ENCODE measurements around the gene MRI1. TPM values are rescaled to one million over a fixed set of nuclear protein-coding genes. Genes with fewer than 3 reads are reported as not detected.
A peak's percentile ranks its signal among the peaks of the same experiment; 100 is the strongest.

The MRI1 gene
- total and polyA plus RNA-seq, 10 of the 15 experiments (the other 5 are each of a cell fraction or from before 2014, with no cell fraction given), result 5.4 to 50.3 (median 28.3) TPM

DNA sequence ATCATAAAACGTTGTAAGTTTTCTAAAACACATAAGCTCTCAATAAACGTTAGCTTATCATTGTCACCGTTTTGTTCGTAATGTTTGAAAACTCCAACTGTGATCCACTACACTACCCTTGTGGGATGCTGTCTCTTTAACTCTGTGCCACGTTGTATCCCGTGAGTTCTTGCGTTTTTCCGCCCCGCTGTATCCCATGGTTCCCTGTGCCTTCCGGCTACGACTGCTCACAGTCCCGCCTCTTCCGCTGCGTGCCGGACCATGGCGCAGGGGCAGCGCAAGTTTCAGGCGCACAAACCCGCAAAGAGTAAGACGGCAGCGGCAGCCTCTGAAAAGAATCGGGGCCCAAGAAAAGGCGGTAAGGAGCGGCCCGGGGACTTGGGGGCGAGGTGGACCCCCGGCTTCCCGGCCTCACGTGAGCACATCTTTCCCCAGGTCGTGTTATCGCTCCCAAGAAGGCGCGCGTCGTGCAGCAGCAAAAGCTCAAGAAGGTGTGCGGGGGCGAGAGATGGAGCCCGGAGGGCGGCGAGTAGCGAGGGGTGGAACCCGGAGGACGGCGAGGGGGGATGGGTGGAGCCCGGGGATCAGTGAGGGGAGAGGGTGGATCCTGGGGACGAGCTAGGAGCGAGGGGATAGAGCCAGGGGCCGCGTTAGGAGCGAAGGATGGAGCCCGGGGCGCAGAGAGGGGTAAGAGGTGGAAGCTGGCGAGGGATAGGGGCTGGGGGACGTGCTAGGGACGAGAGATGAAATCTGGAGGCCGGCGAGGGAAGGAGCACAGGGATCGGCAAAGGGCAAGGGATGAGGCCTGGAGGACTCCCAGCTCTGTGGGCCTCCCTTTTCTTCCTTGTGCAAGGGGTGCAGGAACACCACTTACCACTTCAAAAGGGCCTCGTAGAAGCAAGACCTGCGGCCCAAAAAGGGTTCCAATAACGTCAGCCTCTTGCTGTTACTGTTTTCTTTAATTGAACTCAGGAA, 10.2 kb downstream of the MRI1 start, which contains the start of gene C19orf53 (continued):
- TF ChIP-seq NFYA (IDR thresholded peaks at IDR 0.05; ENCODE audit: borderline replicate concordance, low read depth, low read length), result no peak
- peak; percentile 68 for TF ChIP-seq RUNX3 (IDR thresholded peaks at IDR 0.05; ENCODE audit: low read length)
- no peak for TF ChIP-seq JUNB (IDR thresholded peaks at IDR 0.05)
- TF ChIP-seq IKZF1 (conservative IDR thresholded peaks at IDR 0.05), result peak; percentile 98
- TF ChIP-seq ZNF622 (IDR thresholded peaks at IDR 0.05), result no peak
- TF ChIP-seq MYB (IDR thresholded peaks at IDR 0.05; ENCODE audit: borderline replicate concordance, low read depth, low read length), result no peak
- no peak for TF ChIP-seq CEBPB (IDR thresholded peaks at IDR 0.05; ENCODE audit: borderline replicate concordance in 1 of 2, low read depth in 2 of 2, low read length in 2 of 2)
- TF ChIP-seq RFX5 (IDR thresholded peaks at IDR 0.05; ENCODE audit: low read depth, low read length), result no peak
- TF ChIP-seq SP1 (IDR thresholded peaks at IDR 0.05; ENCODE audit: low read depth, low read length), result peak; percentile 91
- peak; percentile 94 for TF ChIP-seq CREB1 (IDR thresholded peaks at IDR 0.05; ENCODE audit: low read depth)
- no peak for TF ChIP-seq RAD21 (IDR thresholded peaks at IDR 0.05; ENCODE audit: insufficient read depth, low read depth, low read length)
- TF ChIP-seq HDAC2 (IDR thresholded peaks at IDR 0.05), result 0 out of 2 replicates have a peak, but pooled peaks have one; percentile 81
- TF ChIP-seq, protein P1, sequence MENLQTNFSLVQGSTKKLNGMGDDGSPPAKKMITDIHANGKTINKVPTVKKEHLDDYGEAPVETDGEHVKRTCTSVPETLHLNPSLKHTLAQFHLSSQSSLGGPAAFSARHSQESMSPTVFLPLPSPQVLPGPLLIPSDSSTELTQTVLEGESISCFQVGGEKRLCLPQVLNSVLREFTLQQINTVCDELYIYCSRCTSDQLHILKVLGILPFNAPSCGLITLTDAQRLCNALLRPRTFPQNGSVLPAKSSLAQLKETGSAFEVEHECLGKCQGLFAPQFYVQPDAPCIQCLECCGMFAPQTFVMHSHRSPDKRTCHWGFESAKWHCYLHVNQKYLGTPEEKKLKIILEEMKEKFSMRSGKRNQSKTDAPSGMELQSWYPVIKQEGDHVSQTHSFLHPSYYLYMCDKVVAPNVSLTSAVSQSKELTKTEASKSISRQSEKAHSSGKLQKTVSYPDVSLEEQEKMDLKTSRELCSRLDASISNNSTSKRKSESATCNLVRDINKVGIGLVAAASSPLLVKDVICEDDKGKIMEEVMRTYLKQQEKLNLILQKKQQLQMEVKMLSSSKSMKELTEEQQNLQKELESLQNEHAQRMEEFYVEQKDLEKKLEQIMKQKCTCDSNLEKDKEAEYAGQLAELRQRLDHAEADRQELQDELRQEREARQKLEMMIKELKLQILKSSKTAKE (IDR thresholded peaks at IDR 0.05; ENCODE audit: low read depth, poor library complexity, severe bottlenecking), result no peak
- 0 out of 2 replicates have a peak, but pooled peaks have one; percentile 51 for TF ChIP-seq MEF2A (IDR thresholded peaks at IDR 0.05; ENCODE audit: insufficient read depth, low read depth, low read length)
- TF ChIP-seq HCFC1 (IDR thresholded peaks at IDR 0.05; ENCODE audit: low read length), result peak; percentile 98
- no peak; the same call in 1 of the 2 replicates for TF ChIP-seq MTA2 (IDR thresholded peaks at IDR 0.05; ENCODE audit: low read depth)
- TF ChIP-seq BCL11A (IDR thresholded peaks at IDR 0.05; ENCODE audit: low read depth, low read length), result no peak
- peak; percentile 91 for TF ChIP-seq NBN (IDR thresholded peaks at IDR 0.05)
- TF ChIP-seq SUPT20H (IDR thresholded peaks at IDR 0.05; ENCODE audit: borderline replicate concordance, control insufficient read depth, low read depth, low read length), result no peak
- TF ChIP-seq CBX3 (IDR thresholded peaks at IDR 0.05; ENCODE audit: borderline replicate concordance, low read depth), result no peak
- peak; percentile 27; the same call in 1 of the 2 replicates for TF ChIP-seq SPI1 (IDR thresholded peaks at IDR 0.05; ENCODE audit: borderline replicate concordance, insufficient read depth, low read depth, low read length)
- TF ChIP-seq DPF2 (IDR thresholded peaks at IDR 0.05), result no peak
- peak; percentile 74; the same call in 1 of the 2 replicates for TF ChIP-seq LARP7 (IDR thresholded peaks at IDR 0.05)
- TF ChIP-seq, protein P2, sequence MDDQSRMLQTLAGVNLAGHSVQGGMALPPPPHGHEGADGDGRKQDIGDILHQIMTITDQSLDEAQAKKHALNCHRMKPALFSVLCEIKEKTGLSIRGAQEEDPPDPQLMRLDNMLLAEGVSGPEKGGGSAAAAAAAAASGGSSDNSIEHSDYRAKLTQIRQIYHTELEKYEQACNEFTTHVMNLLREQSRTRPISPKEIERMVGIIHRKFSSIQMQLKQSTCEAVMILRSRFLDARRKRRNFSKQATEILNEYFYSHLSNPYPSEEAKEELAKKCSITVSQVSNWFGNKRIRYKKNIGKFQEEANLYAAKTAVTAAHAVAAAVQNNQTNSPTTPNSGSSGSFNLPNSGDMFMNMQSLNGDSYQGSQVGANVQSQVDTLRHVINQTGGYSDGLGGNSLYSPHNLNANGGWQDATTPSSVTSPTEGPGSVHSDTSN (IDR thresholded peaks at IDR 0.05; ENCODE audit: insufficient replicate concordance, low read depth, low read length), result no peak
- TF ChIP-seq EZH2 (IDR thresholded peaks at IDR 0.05; ENCODE audit: borderline replicate concordance, control insufficient read depth, low read depth, low read length), result no peak
- peak; percentile 54; the same call in 1 of the 2 replicates for TF ChIP-seq BACH1 (IDR thresholded peaks at IDR 0.05; ENCODE audit: borderline replicate concordance)
- TF ChIP-seq, protein P3, sequence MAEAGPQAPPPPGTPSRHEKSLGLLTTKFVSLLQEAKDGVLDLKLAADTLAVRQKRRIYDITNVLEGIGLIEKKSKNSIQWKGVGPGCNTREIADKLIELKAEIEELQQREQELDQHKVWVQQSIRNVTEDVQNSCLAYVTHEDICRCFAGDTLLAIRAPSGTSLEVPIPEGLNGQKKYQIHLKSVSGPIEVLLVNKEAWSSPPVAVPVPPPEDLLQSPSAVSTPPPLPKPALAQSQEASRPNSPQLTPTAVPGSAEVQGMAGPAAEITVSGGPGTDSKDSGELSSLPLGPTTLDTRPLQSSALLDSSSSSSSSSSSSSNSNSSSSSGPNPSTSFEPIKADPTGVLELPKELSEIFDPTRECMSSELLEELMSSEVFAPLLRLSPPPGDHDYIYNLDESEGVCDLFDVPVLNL (IDR thresholded peaks at IDR 0.05; ENCODE audit: low read depth, low read length), result 0 out of 2 replicates have a peak, but pooled peaks have one; percentile 35
- TF ChIP-seq FOXK2 (IDR thresholded peaks at IDR 0.05), result no peak
